ENCODE data around the gene IL27RA.

Gene IL27RA

DNA sequence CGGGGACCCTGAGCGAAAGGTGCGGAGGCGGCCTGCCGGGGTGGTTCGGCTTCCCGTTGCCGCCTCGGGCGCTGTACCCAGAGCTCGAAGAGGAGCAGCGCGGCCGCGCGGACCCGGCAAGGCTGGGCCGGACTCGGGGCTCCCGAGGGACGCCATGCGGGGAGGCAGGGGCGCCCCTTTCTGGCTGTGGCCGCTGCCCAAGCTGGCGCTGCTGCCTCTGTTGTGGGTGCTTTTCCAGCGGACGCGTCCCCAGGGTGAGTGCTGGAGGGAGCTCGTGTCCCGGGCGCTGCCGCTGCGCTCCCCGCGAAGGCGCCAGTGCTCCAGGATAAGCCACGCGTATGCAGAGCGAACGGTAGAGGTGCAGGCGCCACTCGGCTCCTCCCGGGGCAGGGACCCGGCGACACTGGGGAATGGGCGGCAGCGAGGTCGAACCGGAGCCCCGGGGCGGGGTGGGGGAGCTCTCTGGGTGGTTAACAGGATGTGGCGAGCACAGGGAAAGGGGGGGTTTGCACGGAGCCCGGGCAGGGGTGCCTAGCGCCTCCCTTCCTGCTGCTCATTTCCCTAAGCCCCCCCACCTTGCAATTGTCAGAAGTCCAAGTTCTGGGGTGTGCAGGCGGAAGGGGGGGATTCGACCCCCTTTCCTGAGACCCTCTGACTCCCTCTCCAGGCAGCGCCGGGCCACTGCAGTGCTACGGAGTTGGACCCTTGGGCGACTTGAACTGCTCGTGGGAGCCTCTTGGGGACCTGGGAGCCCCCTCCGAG lies at the start of gene IL27RA:
TSS of gene IL27RA (plus strand) at position 44 of the 762 bp plus-strand sequence. CDS start at position 155, 111 bp downstream.
- peak; percentile 67 for DNase-seq (ENCODE audit: low spot score)

GRCh38 chr19:13981988-13982501 lies 49.5 kb upstream of the IL27RA start:
- no peak for DNase-seq (ENCODE audit: low spot score)

- no peak for DNase-seq (ENCODE audit: low spot score)
Observed at GRCh38 chr19:13982773-13983172, 48.8 kb upstream of the IL27RA start.

GRCh38 chr19:13983213-13983889 lies 48.2 kb upstream of the IL27RA start:
- DNase-seq (ENCODE audit: low spot score): no peak

- no peak for DNase-seq (ENCODE audit: low spot score)
Observed at GRCh38 chr19:13984186-13984585, 47.4 kb upstream of the IL27RA start.

GRCh38 chr19:13984875-13985741 lies 46.5 kb upstream of the IL27RA start:
- DNase-seq (ENCODE audit: low spot score): no peak

- DNase-seq (ENCODE audit: low spot score): no peak
Observed at GRCh38 chr19:13985771-13986347, 45.7 kb upstream of the IL27RA start.

- peak; percentile 96 for DNase-seq (ENCODE audit: low spot score)
Observed at GRCh38 chr19:13986348-13986904, 45.1 kb upstream of the IL27RA start.

- DNase-seq (ENCODE audit: low spot score): no peak
Observed at GRCh38 chr19:13987101-13987890, 44.3 kb upstream of the IL27RA start.

- no peak for DNase-seq (ENCODE audit: low spot score)
Observed at GRCh38 chr19:13989487-13989886, 42.1 kb upstream of the IL27RA start.

DNA sequence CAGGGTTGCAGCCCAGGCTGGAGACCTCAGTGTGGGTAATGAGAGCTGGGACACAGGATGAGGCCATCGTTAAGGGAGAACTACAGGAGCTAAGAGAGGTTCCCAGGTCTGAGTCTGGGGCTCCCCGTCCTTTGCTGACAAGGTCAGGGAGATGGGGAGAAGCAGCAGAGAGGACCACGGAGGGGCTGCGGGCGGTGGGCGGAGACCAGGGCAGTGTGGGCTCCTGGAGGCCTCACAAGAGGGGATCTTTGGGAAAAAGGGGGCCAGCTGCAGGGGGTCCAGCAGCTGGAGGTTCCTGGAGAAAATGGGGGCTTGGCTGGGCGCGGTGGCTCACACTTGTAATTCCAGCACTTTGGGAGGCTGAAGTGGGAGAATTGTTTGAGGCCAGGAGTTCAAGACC lies 41.5 kb upstream of the IL27RA start:
- DNase-seq (ENCODE audit: low spot score): no peak

DNA sequence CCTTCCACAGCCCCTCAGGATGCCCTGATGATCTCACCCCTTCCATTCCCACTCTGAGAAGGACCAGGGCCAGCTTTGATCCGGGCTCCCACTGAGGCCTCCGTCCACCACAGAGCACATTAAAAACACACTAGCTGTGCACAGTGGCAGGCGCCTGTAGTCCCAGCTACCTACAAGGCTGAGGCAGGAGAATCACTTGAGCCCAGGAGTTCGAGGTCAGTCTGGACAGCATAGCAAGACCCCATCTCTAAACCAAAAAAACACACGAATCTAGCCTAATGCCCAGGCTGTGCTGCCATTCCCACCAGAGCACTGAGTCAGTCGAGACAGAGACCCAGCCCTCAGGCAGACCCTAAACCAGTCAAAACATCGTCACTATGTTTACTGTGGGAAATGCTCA lies 39.5 kb upstream of the IL27RA start:
- DNase-seq (ENCODE audit: low spot score): no peak

- no peak for DNase-seq (ENCODE audit: low spot score)
Observed at GRCh38 chr19:13993590-13994300, 37.8 kb upstream of the IL27RA start.

- peak; percentile 76 for DNase-seq (ENCODE audit: low spot score)
Observed at GRCh38 chr19:13995017-13995728, 36.4 kb upstream of the IL27RA start.

- no peak for DNase-seq (ENCODE audit: low spot score)
Observed at GRCh38 chr19:13995878-13996765, 35.4 kb upstream of the IL27RA start.

- no peak for DNase-seq (ENCODE audit: low spot score)
Observed at GRCh38 chr19:13996928-13997630, 34.5 kb upstream of the IL27RA start.

- no peak for DNase-seq (ENCODE audit: low spot score)
Observed at GRCh38 chr19:13997631-13997962, 34.0 kb upstream of the IL27RA start.

DNA sequence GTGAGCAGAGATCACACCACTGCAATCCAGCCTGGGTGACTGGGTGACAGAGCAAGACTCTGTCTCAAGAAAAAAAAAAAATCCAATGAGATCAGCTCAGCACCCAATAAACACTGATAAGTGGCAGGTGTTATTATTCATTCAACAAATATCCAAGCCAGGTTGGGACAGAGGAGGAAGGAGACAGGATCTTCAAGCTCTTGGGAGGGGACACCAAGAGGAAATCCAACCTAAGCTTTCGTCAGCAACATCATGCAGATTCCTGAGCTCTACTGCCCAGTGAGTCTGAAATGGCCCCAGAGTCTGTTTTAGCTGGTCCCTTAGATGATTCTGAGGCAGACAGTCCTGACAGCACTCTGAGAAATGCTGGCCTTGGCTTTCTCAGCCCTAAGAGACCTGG lies 33.1 kb upstream of the IL27RA start:
- DNase-seq (ENCODE audit: low spot score): no peak
